Measurements from ENCODE around the gene OR4S1.

Gene OR4S1

GRCh38 chr11:48354013-48354412 lies 48.0 kb downstream of the OR4S1 start:
- H3K4me3 ChIP-seq (ENCODE audit: severe bottlenecking): no peak overlapping the region
- no peak for DNase-seq (ENCODE audit: low spot score)
- H3K27me3 ChIP-seq (ENCODE audit: insufficient read depth, poor library complexity, severe bottlenecking): no peaks in the 10 kb centered on the region
- H3K36me3 ChIP-seq (ENCODE audit: low read depth): no peaks in the 10 kb centered on the region
- no peaks in the 10 kb centered on the region for H3K4me1 ChIP-seq (ENCODE audit: insufficient read depth, poor library complexity, severe bottlenecking)
- H3K9me3 ChIP-seq (ENCODE audit: severe bottlenecking): no peaks in the 10 kb centered on the region
- ATAC-seq (ENCODE audit: low read depth): no peak
- no peak for TF ChIP-seq CTCF (IDR thresholded peaks at IDR 0.05; ENCODE audit: poor library complexity, severe bottlenecking)
- H3K27ac ChIP-seq (ENCODE audit: poor library complexity, severe bottlenecking): no peak overlapping the region

GRCh38 chr11:48354677-48355076 lies 48.7 kb downstream of the OR4S1 start:
- Histone ChIP-seq H3K9me3 (ENCODE audit: severe bottlenecking) (no peaks in the 10 kb centered on the region), H3K4me1 (ENCODE audit: insufficient read depth, poor library complexity, severe bottlenecking) (no peaks in the 10 kb centered on the region), H3K27ac (ENCODE audit: poor library complexity, severe bottlenecking) (no peak overlapping the region), H3K4me3 (ENCODE audit: severe bottlenecking) (no peak overlapping the region), H3K27me3 (ENCODE audit: insufficient read depth, poor library complexity, severe bottlenecking) (no peaks in the 10 kb centered on the region), H3K36me3 (ENCODE audit: low read depth) (no peaks in the 10 kb centered on the region)
- ATAC-seq (ENCODE audit: low read depth) (no peak), DNase-seq (ENCODE audit: low spot score) (no peak)
- no peak for TF ChIP-seq CTCF (IDR thresholded peaks at IDR 0.05; ENCODE audit: poor library complexity, severe bottlenecking)

All from RWPE2 (cell line).